Measurements from ENCODE around the gene CAPN12. TPM values are rescaled to one million over a fixed set of nuclear protein-coding genes. Genes with fewer than 3 reads are reported as not detected.

The CAPN12 gene
- total and polyA plus RNA-seq, 2 of the 8 experiments (the other 6 are each of a cell fraction or from before 2014, with no cell fraction given): 8.8 to 20.0 TPM

- no peak for TF ChIP-seq JUND (IDR thresholded peaks at IDR 0.05; ENCODE audit: low read length)
- no peak for TF ChIP-seq MAX (IDR thresholded peaks at IDR 0.05)
- no peak for TF ChIP-seq TAF1 (IDR thresholded peaks at IDR 0.05; ENCODE audit: low read depth, low read length)
- TF ChIP-seq EP300 (IDR thresholded peaks at IDR 0.05; ENCODE audit: borderline replicate concordance in 1 of 2, low read depth in 2 of 2, low read length in 2 of 2): no peak
- TF ChIP-seq CHD1 (IDR thresholded peaks at IDR 0.05; ENCODE audit: low read depth, low read length): no peak
- no peak for TF ChIP-seq NRF1 (IDR thresholded peaks at IDR 0.05; ENCODE audit: low read depth, low read length)
- TF ChIP-seq CHD7 (IDR thresholded peaks at IDR 0.05; ENCODE audit: insufficient replicate concordance, low read length): no peak
- no peak for TF ChIP-seq PHF8 (conservative IDR thresholded peaks at IDR 0.05; ENCODE audit: low read depth, low read length)
Observed at GRCh38 chr19:38785187-38785699, 41.0 kb upstream of the CAPN12 start (continued).
